H1 (cell line): ENCODE results near the gene ZBTB1. TPM values are rescaled to one million over a fixed set of nuclear protein-coding genes. Genes with fewer than 3 reads are reported as not detected.

Experiments used
- CTCF ChIA-PET: fragments of 300-600 bp; sonication (Branson Sonifier 250); formaldehyde crosslinking; loops from one replicate; lab custom pipeline; 2021; ENCODE audit not compliant: partially characterized antibody; lab: Charles Lee
- POLR2A ChIA-PET: fragments of 300-600 bp; sonication (Branson Sonifier 250); formaldehyde crosslinking; loops from one replicate; lab custom pipeline; 2021; ENCODE audit warnings: inconsistent platforms; ENCODE audit not compliant: partially characterized antibody; lab: Charles Lee
- DNase-seq, 2 experiments: peaks; one replicate each; pipeline versions ENCODE4 v3.0.0 to v3.0.0-alpha.2; 2010 to 2022; ENCODE audit warnings: low spot score in 2 of 2, low read depth in 1 of 2, mixed read lengths in 1 of 2
- FAIRE-seq: peaks from 2 replicates; lab custom pipeline; 2011; peaks lifted over from hg19 to GRCh38; lab: Jason Lieb, UNC
- H2AFZ ChIP-seq: 2 replicates; pipeline ENCODE4 v1.8.1; 2012; ENCODE audit warnings: low read length, inconsistent platforms
- H2AK5ac ChIP-seq: 2 replicates; pipeline ENCODE4 v1.6.1; 2013; ENCODE audit warnings: low read depth, low read length
- H2BK120ac ChIP-seq: replicated peaks from 2 replicates; pipeline ENCODE3; 2013; ENCODE audit warnings: low read depth, low read length, inconsistent platforms
- H2BK12ac ChIP-seq: 2 replicates; pipeline ENCODE4 v1.6.1; 2013; ENCODE audit warnings: low read depth, low read length
- H2BK15ac ChIP-seq: 2 replicates; pipeline ENCODE4 v1.6.1; 2013; ENCODE audit warnings: low read length
- H2BK20ac ChIP-seq: 2 replicates; pipeline ENCODE4 v1.6.1; 2013; ENCODE audit warnings: low read length
- H2BK5ac ChIP-seq: 2 replicates; pipeline ENCODE4 v1.6.1; 2013; ENCODE audit warnings: low read depth, low read length
- H3K14ac ChIP-seq: 2 replicates; pipeline ENCODE4 v1.6.1; 2013; ENCODE audit warnings: inconsistent platforms; ENCODE audit not compliant: insufficient read length
- H3K18ac ChIP-seq: 2 replicates; pipeline ENCODE4 v1.6.1; 2013; ENCODE audit warnings: low read length; ENCODE audit errors: extremely low read depth
- H3K23ac ChIP-seq: 2 replicates; pipeline ENCODE4 v1.6.1; 2013; ENCODE audit warnings: inconsistent platforms; ENCODE audit not compliant: insufficient read length
- H3K23me2 ChIP-seq: 2 replicates; pipeline ENCODE4 v1.6.1; 2013; ENCODE audit warnings: low read depth, low read length
- H3K27ac ChIP-seq: 2 replicates; pipeline ENCODE4 v1.6.1; 2011; ENCODE audit warnings: low read depth, low read length, inconsistent platforms
- H3K27me3 ChIP-seq, 4 experiments: replicated peaks in 1 of 4; 1 replicate in 1 of 4; 2 replicates in 3 of 4; pipeline versions ENCODE4 v1.6.1 to v1.8.1; 2011 to 2013; ENCODE audit warnings: low read length in 3 of 4, mild to moderate bottlenecking in 3 of 4, inconsistent platforms in 2 of 4, mixed read lengths in 2 of 4, moderate library complexity in 1 of 4; ENCODE audit not compliant: control insufficient read depth in 3 of 4, insufficient read depth in 3 of 4; ENCODE audit errors: extremely low read depth in 1 of 4
- H3K36me3 ChIP-seq, 4 experiments: 2 replicates each; pipeline versions ENCODE4 v1.6.1 to v1.8.1; 2011 to 2013; ENCODE audit warnings: mild to moderate bottlenecking in 4 of 4, low read length in 3 of 4, moderate library complexity in 2 of 4, control low read depth in 1 of 4, inconsistent platforms in 1 of 4; ENCODE audit not compliant: insufficient read depth in 4 of 4, control insufficient read depth in 2 of 4
- H3K4ac ChIP-seq: replicated peaks from 2 replicates; pipeline ENCODE3; 2013; ENCODE audit warnings: low read length, low read depth, mixed read lengths, inconsistent platforms; ENCODE audit not compliant: insufficient read length
- H3K4me1 ChIP-seq, 4 experiments: replicated peaks in 1 of 4; 1 replicate in 1 of 4; 2 replicates in 3 of 4; pipeline versions ENCODE4 v1.6.1 to v1.8.1; 2011 to 2013; ENCODE audit warnings: low read length in 3 of 4, inconsistent platforms in 2 of 4, mixed read lengths in 1 of 4; ENCODE audit not compliant: insufficient read depth in 4 of 4, control insufficient read depth in 3 of 4
- H3K4me2 ChIP-seq, 2 experiments: 2 replicates each; pipeline versions ENCODE4 v1.6.1 to v1.8.1; 2011 to 2013; ENCODE audit warnings: low read depth in 2 of 2, low read length in 2 of 2, control low read depth in 1 of 2, inconsistent platforms in 1 of 2, mild to moderate bottlenecking in 1 of 2; ENCODE audit not compliant: insufficient read depth in 1 of 2
- H3K4me3 ChIP-seq, 4 experiments: fragments of 200-600, 300-600 bp in 1 of 4; sonication (generic), shearing (Covaris generic), sonication (Bioruptor Twin) in 1 of 4; 2 replicates each; pipeline versions ENCODE4 v1.5.1 to v1.8.1; 2011 to 2016; ENCODE audit warnings: low read length in 4 of 4, low read depth in 3 of 4, control low read depth in 2 of 4, inconsistent platforms in 2 of 4, mild to moderate bottlenecking in 2 of 4, mixed read lengths in 1 of 4, moderate library complexity in 1 of 4; ENCODE audit not compliant: insufficient read depth in 2 of 4; ENCODE audit errors: extremely low read depth in 1 of 4
- H3K56ac ChIP-seq: replicated peaks from 2 replicates; pipeline ENCODE3; 2013; ENCODE audit warnings: low read depth, mild to moderate bottlenecking, mixed read lengths, low read length, inconsistent platforms; ENCODE audit not compliant: insufficient read length
- H3K79me1 ChIP-seq: 2 replicates; pipeline ENCODE4 v1.6.1; 2013; ENCODE audit warnings: low read depth, low read length, control low read depth
- H3K79me2 ChIP-seq, 2 experiments: 2 replicates each; pipeline versions ENCODE4 v1.6.1 to v1.8.1; 2012 to 2013; ENCODE audit warnings: low read length in 2 of 2, mild to moderate bottlenecking in 2 of 2, inconsistent platforms in 1 of 2; ENCODE audit not compliant: insufficient read depth in 2 of 2, control insufficient read depth in 1 of 2
- H3K9ac ChIP-seq, 4 experiments: replicated peaks in 1 of 4; 1 replicate in 1 of 4; 2 replicates in 3 of 4; pipeline versions ENCODE4 v1.6.1 to v1.8.1; 2011 to 2013; ENCODE audit warnings: low read depth in 3 of 4, low read length in 3 of 4, control low read depth in 2 of 4, mild to moderate bottlenecking in 2 of 4, moderate library complexity in 2 of 4, inconsistent platforms in 1 of 4; ENCODE audit errors: extremely low read depth in 1 of 4
- H3K9me3 ChIP-seq, 2 experiments: 2 replicates each; pipeline versions ENCODE4 v1.6.1 to v1.8.1; 2012 to 2013; ENCODE audit warnings: mild to moderate bottlenecking in 2 of 2, moderate library complexity in 2 of 2, control low read depth in 1 of 2, inconsistent platforms in 1 of 2, low read depth in 1 of 2, low read length in 1 of 2, mixed read lengths in 1 of 2; ENCODE audit not compliant: insufficient read depth in 2 of 2
- H4K20me1 ChIP-seq, 2 experiments: replicated peaks in 1 of 2; 2 replicates each; pipeline versions ENCODE3 to v1.8.1; 2011 to 2013; ENCODE audit warnings: inconsistent platforms in 2 of 2, low read length in 2 of 2, mild to moderate bottlenecking in 1 of 2; ENCODE audit not compliant: insufficient read depth in 2 of 2, control insufficient read depth in 1 of 2
- H4K5ac ChIP-seq: 2 replicates; pipeline ENCODE4 v1.6.1; 2013; ENCODE audit warnings: low read length, low read depth, mixed read lengths, inconsistent platforms; ENCODE audit not compliant: insufficient read length
- H4K8ac ChIP-seq: 2 replicates; pipeline ENCODE4 v1.8.0; 2013; ENCODE audit warnings: mild to moderate bottlenecking, moderate library complexity, low read length, inconsistent platforms; ENCODE audit not compliant: insufficient read depth; ENCODE audit errors: extremely low read depth
- H4K91ac ChIP-seq: replicated peaks from 2 replicates; pipeline ENCODE3; 2013; ENCODE audit warnings: low read length, mixed read lengths, inconsistent platforms; ENCODE audit not compliant: insufficient read length
- BACH1 ChIP-seq: IDR thresholded peaks from 2 replicates; pipeline ENCODE4 v1.6.1; 2012; ENCODE audit warnings: low read length, improper control_type of control experiment
- CEBPB ChIP-seq: IDR thresholded peaks from 2 replicates; pipeline ENCODE4 v1.6.1; 2012; ENCODE audit warnings: low read depth, low read length
- HDAC2 ChIP-seq, 2 experiments: fragments of 300-600 bp in 1 of 2; sonication (generic) in 1 of 2; IDR thresholded peaks; 2 replicates each; pipeline ENCODE4 v1.6.1; 2011 to 2012; ENCODE audit warnings: low read depth in 2 of 2, low read length in 2 of 2, mild to moderate bottlenecking in 2 of 2, moderate library complexity in 2 of 2, borderline replicate concordance in 1 of 2, inconsistent platforms in 1 of 2
- HDAC6 ChIP-seq: IDR thresholded peaks from one replicate; pipeline ENCODE4 v1.7.1; 2012; ENCODE audit warnings: low read depth, mild to moderate bottlenecking, inconsistent platforms, low read length, moderate library complexity
- JUND ChIP-seq: IDR thresholded peaks from 2 replicates; pipeline ENCODE4 v1.6.1; 2011; ENCODE audit warnings: mild to moderate bottlenecking, improper control_type of control experiment, low read length
- POU5F1 ChIP-seq: IDR thresholded peaks from 2 replicates; pipeline ENCODE4 v1.6.1; 2011; ENCODE audit warnings: low read depth, mild to moderate bottlenecking, low read length, moderate library complexity
- WGBS, 2 experiments: shearing (Covaris generic) in 1 of 2; methylation state at CpG; one replicate each; pipeline versions ENCODE4 v1.1.6 to v1.1.7; 2013 to 2015; ENCODE audit warnings: low lambda C conversion rate in 2 of 2, mixed read lengths in 2 of 2, inconsistent platforms in 1 of 2, low coverage in 1 of 2, missing lambda C conversion rate in 1 of 2; ENCODE audit not compliant: insufficient replicate concordance in 2 of 2, insufficient coverage in 1 of 2, insufficient read length in 1 of 2; ENCODE audit errors: extremely low coverage in 1 of 2, missing lambda C conversion rate in 1 of 2; 5-methylcytosine and 5-hydroxymethylcytosine counted together
- polyA plus RNA-seq, 7 experiments: library from polyadenylated mRNA; depleted of rRNA in 3 of 7; stranded (reverse) in 5 of 7; unstranded in 2 of 7; fragments of >200 nt in 5 of 7; fragments of 200-250 nt in 2 of 7; gene quantifications; 1 replicate in 5 of 7; 2 replicates in 1 of 7; 4 replicates in 1 of 7; pipeline versions ENCODE4 v1.2.1 to v1.2.3, GENCODE V29; 2011 to 2013; ENCODE audit warnings: missing spikeins in 2 of 7, mixed read lengths in 2 of 7
- total RNA-seq: library from RNA; stranded (reverse); fragmentation: NEBNext Ultra II Directional; extraction: Animal tissue kit (Norgen Biotek cat#: 25700); gene quantifications from 2 replicates; pipeline ENCODE4 v1.2.1, GENCODE V29; 2021

Gene ZBTB1
- total and polyA plus RNA-seq, 2 of the 8 experiments (the other 6 are each of a cell fraction or from before 2014, with no cell fraction given), result 13.6 to 27.5 TPM

- DNase-seq (no peak), FAIRE-seq (no peak)
- Histone ChIP-seq H3K79me1 (no peaks in the 10 kb centered on the region), H4K8ac (no peak overlapping the region), H3K18ac (no peak overlapping the region), H2BK15ac (no peak overlapping the region), H3K23me2 (no peaks in the 10 kb centered on the region; the same call in 1 of the 2 replicates), H2BK12ac (no peak overlapping the region), H4K20me1 (no peaks in the 10 kb centered on the region), H3K9me3 (no peaks in the 10 kb centered on the region), H4K5ac (no peak overlapping the region), H3K4ac (no peak overlapping the region), H3K79me2 (no peaks in the 10 kb centered on the region), H3K27me3 (no peaks in the 10 kb centered on the region), H3K4me1 (no peaks in the 10 kb centered on the region; a peak in 2 of 7 replicates), H4K91ac (no peak overlapping the region), H2BK20ac (no peak overlapping the region), H2AFZ (no peak overlapping the region), H3K4me2 (no peak overlapping the region), H3K4me3 (no peak overlapping the region), H3K9ac (no peak overlapping the region), H2AK5ac (no peak overlapping the region), H2BK120ac (no peak overlapping the region), H3K14ac (no peak overlapping the region), H2BK5ac (no peak overlapping the region), H3K23ac (no peak overlapping the region), H3K36me3 (no peaks in the 10 kb centered on the region), H3K27ac (no peak overlapping the region), H3K56ac (no peak overlapping the region)
- ChIA-PET CTCF (interaction anchor here (0.6 to 2.6 kb wide), 6 partner anchors 10 to 464 kb away, joined by 3 to 10 read pairs (median 3); partner anchors contain the start of gene HSPA2), POLR2A (interaction anchor here (1.0 to 4.6 kb wide), 2 partner anchors 14 to 51 kb away, joined by 5 to 35 read pairs; partner anchors contain the start of gene HSPA2)
- 92% methylated on average over 5 of the region's 5 CpGs; no CpG with 5 or more reads in 1 of the 2 experiments for WGBS, 2 experiments
- peak; percentile 34; the same call in 1 of the 2 replicates for TF ChIP-seq CEBPB
- no peak for TF ChIP-seq POU5F1
- no peak for TF ChIP-seq BACH1
- TF ChIP-seq HDAC2 (IDR thresholded peaks at IDR 0.05; ENCODE audit: borderline replicate concordance in 1 of 2, low read depth in 2 of 2, low read length in 2 of 2), result no peak
- no peak for TF ChIP-seq HDAC6
- peak; percentile 41; the same call in 1 of the 2 replicates for TF ChIP-seq JUND
These were observed 52.0 kb downstream of the ZBTB1 start for GRCh38 chr14:64556526-64556925.
